Breast epithelium (tissue), 3 donors: ENCODE data around the gene BBS9.

Experiments used
- POLR2A ChIP-seq: fragments of 450-650 bp; IDR thresholded peaks from one replicate; pipeline ENCODE4 v1.6.1; 2016; ENCODE audit warnings: antibody characterized with exemption, mild to moderate bottlenecking, moderate library complexity
- POLR2AphosphoS5 ChIP-seq, 3 donors: sonication (generic); formaldehyde crosslinking; IDR thresholded peaks; one replicate each; pipeline ENCODE4 v1.6.1; 2017; ENCODE audit warnings: antibody characterized with exemption in 3 of 3
- TF ChIP-seq, protein P1 (sequence below), 3 donors: fragments of 450-650 bp; IDR thresholded peaks; one replicate each; pipeline ENCODE4 v1.5.1; 2016 to 2017; ENCODE audit warnings: antibody characterized with exemption in 3 of 3, mild to moderate bottlenecking in 3 of 3, moderate library complexity in 3 of 3

DNA sequence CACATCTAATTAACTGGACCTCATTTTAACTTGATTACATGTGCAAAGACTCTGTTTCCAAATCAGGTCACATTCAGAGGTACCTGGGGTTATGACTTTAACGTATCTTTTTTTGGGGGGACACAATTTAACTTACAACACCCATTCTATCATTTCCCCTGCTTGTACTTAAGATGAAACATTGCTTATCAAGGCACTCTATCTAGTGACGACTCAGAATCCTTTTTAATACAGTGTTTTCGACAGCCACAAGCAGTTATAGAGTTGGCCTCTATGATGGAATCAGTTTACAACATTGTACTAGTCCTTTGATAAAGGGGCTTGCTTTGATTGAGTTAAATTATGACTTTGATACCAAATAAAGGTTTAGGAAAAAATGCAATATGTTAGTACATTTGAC, 22.7 kb downstream of the BBS9 start:
- TF ChIP-seq, protein P1, sequence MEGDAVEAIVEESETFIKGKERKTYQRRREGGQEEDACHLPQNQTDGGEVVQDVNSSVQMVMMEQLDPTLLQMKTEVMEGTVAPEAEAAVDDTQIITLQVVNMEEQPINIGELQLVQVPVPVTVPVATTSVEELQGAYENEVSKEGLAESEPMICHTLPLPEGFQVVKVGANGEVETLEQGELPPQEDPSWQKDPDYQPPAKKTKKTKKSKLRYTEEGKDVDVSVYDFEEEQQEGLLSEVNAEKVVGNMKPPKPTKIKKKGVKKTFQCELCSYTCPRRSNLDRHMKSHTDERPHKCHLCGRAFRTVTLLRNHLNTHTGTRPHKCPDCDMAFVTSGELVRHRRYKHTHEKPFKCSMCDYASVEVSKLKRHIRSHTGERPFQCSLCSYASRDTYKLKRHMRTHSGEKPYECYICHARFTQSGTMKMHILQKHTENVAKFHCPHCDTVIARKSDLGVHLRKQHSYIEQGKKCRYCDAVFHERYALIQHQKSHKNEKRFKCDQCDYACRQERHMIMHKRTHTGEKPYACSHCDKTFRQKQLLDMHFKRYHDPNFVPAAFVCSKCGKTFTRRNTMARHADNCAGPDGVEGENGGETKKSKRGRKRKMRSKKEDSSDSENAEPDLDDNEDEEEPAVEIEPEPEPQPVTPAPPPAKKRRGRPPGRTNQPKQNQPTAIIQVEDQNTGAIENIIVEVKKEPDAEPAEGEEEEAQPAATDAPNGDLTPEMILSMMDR (IDR thresholded peaks at IDR 0.05) = no peak
- TF ChIP-seq POLR2A = no peak
- TF ChIP-seq POLR2AphosphoS5 (IDR thresholded peaks at IDR 0.05) = no peak
